Ascending aorta (tissue), 2 donors: Measurements from ENCODE around the gene KLF7. TPM values are rescaled to one million over a fixed set of nuclear protein-coding genes. Genes with fewer than 3 reads are reported as not detected.

Source experiments
- DNase-seq, 2 donors: peaks; one replicate each; pipeline ENCODE4 v3.0.0-alpha.2; 2019; ENCODE audit warnings: low spot score in 2 of 2
- H3K27ac ChIP-seq, 2 donors: fragments of 200-600 bp; sonication (generic); one replicate each; pipeline ENCODE4 v1.5.1; 2016 to 2017; ENCODE audit warnings: mild to moderate bottlenecking in 1 of 2
- H3K27me3 ChIP-seq: fragments of 200-600 bp; sonication (generic); one replicate; pipeline ENCODE4 v1.5.1; 2017
- H3K36me3 ChIP-seq, 2 donors: fragments of 200-600 bp; sonication (generic); one replicate each; pipeline ENCODE4 v1.5.1; 2016
- H3K4me1 ChIP-seq, 2 donors: fragments of 200-600 bp; sonication (generic); one replicate each; pipeline ENCODE4 v1.5.1; 2016 to 2017; ENCODE audit warnings: mild to moderate bottlenecking in 1 of 2
- H3K4me3 ChIP-seq, 2 donors: fragments of 200-600 bp; sonication (generic); one replicate each; pipeline ENCODE4 v1.5.1; 2016 to 2017; ENCODE audit warnings: mild to moderate bottlenecking in 1 of 2
- H3K9me3 ChIP-seq, 2 donors: fragments of 200-600 bp; sonication (generic); one replicate each; pipeline ENCODE4 v1.5.1; 2016
- intact Hi-C: fragments of 100-400 bp; cut with DNase I; formaldehyde crosslinking; loops from one replicate; pipeline ENCODE4 v1.15.1; 2023
- total RNA-seq: library from RNA; depleted of rRNA; stranded (reverse); fragments of >200 nt; gene quantifications from one replicate; pipeline ENCODE4 v1.1.0, GENCODE V29; 2016
- TF ChIP-seq, protein P1 (sequence below), 3 experiments: fragments of 200-600 bp in 2 of 3; fragments of 450-650 bp in 1 of 3; sonication (generic) in 2 of 3; IDR thresholded peaks; one replicate each; pipeline ENCODE4 v1.5.1; 2016 to 2019; ENCODE audit warnings: antibody characterized with exemption in 3 of 3, mild to moderate bottlenecking in 1 of 3, moderate library complexity in 1 of 3

The KLF7 gene
- total RNA-seq, 1 donor from 2014 or later, result 17.0 TPM

DNA sequence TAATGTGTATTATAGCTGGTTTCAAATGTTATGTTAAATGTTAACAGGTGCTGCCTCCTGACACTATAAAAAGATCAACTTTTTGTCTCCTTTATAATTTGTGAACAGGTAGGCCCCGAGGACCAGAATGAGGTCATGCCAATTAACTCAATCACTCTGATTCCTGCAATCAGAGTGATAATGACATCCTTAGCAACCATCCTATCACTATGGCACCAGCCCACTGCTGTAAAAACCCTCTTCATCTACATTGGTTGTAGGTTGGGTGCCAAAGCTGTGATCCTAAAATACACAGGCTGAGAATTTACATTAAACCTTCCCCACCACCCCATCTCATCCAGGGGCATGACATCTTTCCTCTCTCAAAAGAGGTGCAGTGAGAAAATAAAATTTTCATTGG is 122.9 kb downstream of the KLF7 start:
- intact Hi-C loops, result loop anchor here (1.0 to 5.0 kb wide), 2 partner anchors 123 to 214 kb away; no protein-coding TSS in a partner anchor
- no peak for DNase-seq
- H3K4me1 ChIP-seq, result peaks cover 0 to 30% of the 10 kb centered on the region in 2 donors

DNA sequence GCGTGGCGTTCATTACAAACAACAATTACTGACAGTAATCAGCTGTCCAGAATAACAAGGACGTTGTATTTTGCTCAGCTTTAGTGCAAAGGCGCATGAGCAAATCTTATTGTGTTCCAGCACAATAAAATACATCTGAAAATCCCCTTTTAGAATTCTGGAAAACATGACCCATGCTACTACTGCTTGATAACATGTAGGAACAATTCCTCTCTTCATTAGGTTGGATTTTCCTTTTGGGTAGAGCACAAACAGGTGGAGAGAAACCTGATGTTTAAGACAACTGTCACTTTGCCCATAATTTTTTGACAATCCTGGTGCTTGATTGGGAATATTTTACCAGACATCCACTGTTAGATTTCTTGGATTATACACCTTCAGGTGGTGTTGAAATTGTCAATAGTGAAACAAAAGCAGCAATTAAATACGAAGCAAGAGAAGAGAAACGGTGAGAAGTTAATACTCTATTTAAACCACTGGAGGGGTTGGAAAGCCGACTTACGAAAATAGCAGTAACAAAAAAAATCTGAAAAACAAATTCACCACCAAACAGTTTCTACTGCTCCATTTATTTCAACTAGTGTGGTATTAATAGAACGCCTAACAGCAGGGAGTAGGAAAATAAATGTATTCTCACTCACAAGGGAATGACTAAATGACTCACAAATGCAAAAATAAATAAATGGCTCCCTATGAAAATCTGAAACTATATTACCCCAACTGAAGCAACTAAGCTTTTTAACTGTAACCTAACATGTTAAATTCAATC is 123.8 kb downstream of the KLF7 start:
- TF ChIP-seq, protein P1, sequence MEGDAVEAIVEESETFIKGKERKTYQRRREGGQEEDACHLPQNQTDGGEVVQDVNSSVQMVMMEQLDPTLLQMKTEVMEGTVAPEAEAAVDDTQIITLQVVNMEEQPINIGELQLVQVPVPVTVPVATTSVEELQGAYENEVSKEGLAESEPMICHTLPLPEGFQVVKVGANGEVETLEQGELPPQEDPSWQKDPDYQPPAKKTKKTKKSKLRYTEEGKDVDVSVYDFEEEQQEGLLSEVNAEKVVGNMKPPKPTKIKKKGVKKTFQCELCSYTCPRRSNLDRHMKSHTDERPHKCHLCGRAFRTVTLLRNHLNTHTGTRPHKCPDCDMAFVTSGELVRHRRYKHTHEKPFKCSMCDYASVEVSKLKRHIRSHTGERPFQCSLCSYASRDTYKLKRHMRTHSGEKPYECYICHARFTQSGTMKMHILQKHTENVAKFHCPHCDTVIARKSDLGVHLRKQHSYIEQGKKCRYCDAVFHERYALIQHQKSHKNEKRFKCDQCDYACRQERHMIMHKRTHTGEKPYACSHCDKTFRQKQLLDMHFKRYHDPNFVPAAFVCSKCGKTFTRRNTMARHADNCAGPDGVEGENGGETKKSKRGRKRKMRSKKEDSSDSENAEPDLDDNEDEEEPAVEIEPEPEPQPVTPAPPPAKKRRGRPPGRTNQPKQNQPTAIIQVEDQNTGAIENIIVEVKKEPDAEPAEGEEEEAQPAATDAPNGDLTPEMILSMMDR (IDR thresholded peaks at IDR 0.05), result no peak
- no peaks in the 10 kb centered on the region for H3K36me3 ChIP-seq
- H3K9me3 ChIP-seq, result no peaks in the 10 kb centered on the region
- no peaks in the 10 kb centered on the region for H3K27me3 ChIP-seq
- no peak for DNase-seq
- H3K4me3 ChIP-seq, result peak overlapping the region in 1 of 2 donors; percentile 54
- peak overlapping the region; percentile 61 to 71 for H3K27ac ChIP-seq
- H3K4me1 ChIP-seq, result peaks cover 0 to 23% of the 10 kb centered on the region in 2 donors
- intact Hi-C loops, result loop anchor here (1.0 to 5.0 kb wide), 2 partner anchors 124 to 215 kb away; no protein-coding TSS in a partner anchor

More for the DNA sequence above, 122.9 kb downstream of the KLF7 start:
- H3K9me3 ChIP-seq, result no peaks in the 10 kb centered on the region
- H3K27ac ChIP-seq, result peak overlapping the region; percentile 61 to 71
- no peaks in the 10 kb centered on the region for H3K36me3 ChIP-seq
- no peak overlapping the region for H3K4me3 ChIP-seq
- TF ChIP-seq, protein P1 (IDR thresholded peaks at IDR 0.05), result no peak
- H3K27me3 ChIP-seq, result no peaks in the 10 kb centered on the region

DNA sequence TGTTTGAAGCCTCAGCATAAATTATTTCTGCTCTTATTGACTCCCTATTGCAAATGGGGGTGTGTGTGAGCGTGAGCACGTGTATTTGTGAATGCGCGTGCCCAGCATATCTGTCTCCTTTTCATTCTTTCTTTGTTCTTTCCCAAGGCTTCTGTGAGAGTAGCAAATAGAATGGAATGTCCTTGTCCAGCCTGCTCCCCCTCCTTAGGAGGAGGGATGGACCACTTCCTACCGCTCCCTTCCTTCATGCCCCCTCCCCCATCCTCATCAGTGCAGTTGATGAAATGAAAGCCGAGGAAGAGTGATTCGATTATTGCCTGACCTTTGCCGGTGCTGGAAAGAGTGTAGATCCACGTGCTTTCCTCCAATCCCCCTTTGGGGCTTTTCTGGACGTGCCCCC is 124.5 kb downstream of the KLF7 start:
- H3K27ac ChIP-seq, result peak overlapping the region; percentile 61 to 71
- no peaks in the 10 kb centered on the region for H3K36me3 ChIP-seq
- H3K27me3 ChIP-seq, result no peaks in the 10 kb centered on the region
- H3K4me3 ChIP-seq, result peak overlapping the region; percentile 7 to 54
- no peaks in the 10 kb centered on the region for H3K9me3 ChIP-seq
- TF ChIP-seq, protein P1 (IDR thresholded peaks at IDR 0.05), result no peak
- H3K4me1 ChIP-seq, result peaks cover 0 to 16% of the 10 kb centered on the region in 2 donors
- intact Hi-C loops, result loop anchor here (5.0 kb wide), 1 partner anchor 216 kb away; no protein-coding TSS in a partner anchor
- DNase-seq, result no peak

DNA sequence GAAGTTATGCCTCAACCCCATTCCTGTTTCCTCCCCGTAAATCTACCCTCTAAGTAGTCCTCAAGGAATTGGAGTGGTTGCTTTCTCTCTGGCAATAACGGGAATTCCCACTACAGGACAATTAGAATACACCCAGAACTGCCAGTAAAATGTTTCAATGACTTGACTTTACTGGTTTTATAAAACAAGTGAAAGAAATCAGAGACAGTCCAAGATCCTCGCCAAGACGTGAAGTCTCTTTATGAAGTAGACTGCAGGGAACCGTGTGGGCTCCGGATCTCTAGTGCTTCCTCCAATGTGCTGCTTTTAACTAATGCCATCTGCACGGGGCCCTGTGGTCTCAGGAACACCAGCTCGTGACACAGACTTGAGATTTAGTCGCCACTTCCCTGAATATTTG is 125.1 kb downstream of the KLF7 start:
- H3K4me3 ChIP-seq, result no peak overlapping the region
- no peaks in the 10 kb centered on the region for H3K9me3 ChIP-seq
- intact Hi-C loops, result loop anchor here (5.0 kb wide), 1 partner anchor 217 kb away; no protein-coding TSS in a partner anchor
- H3K27ac ChIP-seq, result no peak overlapping the region
- H3K27me3 ChIP-seq, result no peaks in the 10 kb centered on the region
- no peaks in the 10 kb centered on the region for H3K36me3 ChIP-seq
- peaks cover 0 to 16% of the 10 kb centered on the region in 2 donors for H3K4me1 ChIP-seq
- no peak for DNase-seq
- TF ChIP-seq, protein P1 (IDR thresholded peaks at IDR 0.05), result no peak

DNA sequence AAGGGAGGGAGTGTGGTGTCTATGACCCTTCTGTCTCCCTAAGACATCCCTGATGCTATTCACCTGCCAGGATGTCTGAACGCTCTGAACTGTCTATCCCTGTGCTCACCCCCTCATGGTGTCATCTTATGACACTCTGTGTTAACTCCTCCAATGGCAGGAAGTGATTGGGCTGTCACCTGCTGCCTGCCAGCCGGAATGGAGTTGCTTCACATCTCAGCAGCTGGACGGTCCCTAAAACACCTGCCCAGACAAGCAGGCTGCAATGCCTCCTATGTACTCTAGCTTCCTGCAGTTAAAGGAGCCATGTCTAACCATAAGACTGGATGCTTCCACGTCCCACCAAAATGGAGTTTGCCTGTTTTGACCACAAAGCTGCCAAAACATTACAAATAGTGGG is 126.5 kb downstream of the KLF7 start:
- intact Hi-C loops, result no loop called here
- H3K27me3 ChIP-seq, result no peaks in the 10 kb centered on the region
- DNase-seq, result no peak
- TF ChIP-seq, protein P1 (IDR thresholded peaks at IDR 0.05), result no peak
- no peak overlapping the region for H3K27ac ChIP-seq
- peaks cover 0 to 16% of the 10 kb centered on the region in 2 donors for H3K4me1 ChIP-seq
- H3K9me3 ChIP-seq, result no peaks in the 10 kb centered on the region
- no peaks in the 10 kb centered on the region for H3K36me3 ChIP-seq
- no peak overlapping the region for H3K4me3 ChIP-seq
